ENCODE measurements around the gene RASD2. TPM values are rescaled to one million over a fixed set of nuclear protein-coding genes. Genes with fewer than 3 reads are reported as not detected.

Gene RASD2
- polyA plus RNA-seq, 3 donors = 1.1 to 2.6 (median 2.2) TPM

DNA sequence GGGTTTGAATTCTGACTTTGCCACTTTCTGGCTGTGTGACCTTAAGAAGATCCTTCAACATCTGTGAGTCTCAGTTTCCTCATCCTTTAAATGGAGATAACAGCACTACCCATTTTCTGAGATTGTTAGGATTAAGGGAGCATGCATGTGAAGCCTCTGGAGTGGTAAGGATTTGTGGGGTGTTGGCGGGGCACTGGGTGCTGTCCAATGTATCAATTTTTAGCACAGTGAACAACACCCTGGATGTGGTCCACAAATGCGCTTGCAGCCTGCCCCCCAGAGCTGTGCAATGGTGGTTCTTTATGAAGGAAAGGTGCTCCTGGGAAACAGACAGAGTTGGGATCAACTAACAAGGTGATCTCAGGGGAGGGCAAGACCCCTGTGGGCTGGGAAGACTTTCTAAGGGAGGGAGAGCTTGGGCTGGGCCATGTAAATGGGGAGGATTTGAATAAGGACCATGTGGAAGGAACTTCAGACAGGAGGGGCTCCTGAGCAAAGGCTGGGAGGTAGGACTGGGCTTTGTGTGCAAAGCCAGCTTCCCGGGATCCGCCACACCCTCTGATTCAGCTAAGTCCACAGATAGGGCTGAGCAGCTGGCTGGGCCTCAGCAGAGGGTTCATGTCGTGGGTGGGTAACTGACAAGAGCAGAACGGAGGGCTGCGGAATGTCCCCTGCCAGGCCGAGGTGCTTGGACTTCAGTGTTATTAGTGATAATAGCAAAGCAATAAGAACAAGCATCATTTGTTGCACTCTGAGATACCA lies 22.7 kb upstream of the RASD2 start:
- DNase-seq = no peak

DNA sequence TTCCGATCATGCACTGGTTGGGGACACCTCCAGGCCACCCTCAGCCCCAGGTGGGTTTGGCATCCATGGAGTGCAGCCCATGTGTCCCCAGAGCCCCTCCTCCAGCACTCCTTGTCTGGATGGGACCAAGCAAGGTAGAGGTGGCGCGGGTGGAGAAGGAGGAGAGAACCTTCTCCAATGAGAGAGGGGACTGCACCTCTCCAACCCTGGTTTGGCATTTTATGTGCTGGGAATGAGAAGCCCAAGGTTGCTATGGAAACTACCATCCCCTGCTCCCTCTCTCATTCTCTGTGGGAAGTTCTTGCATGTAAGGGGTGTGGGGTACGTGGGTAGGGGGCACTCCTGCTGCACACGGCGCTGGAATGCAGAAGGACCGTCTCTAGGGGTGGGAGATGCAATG lies 21.8 kb upstream of the RASD2 start:
- no peak for DNase-seq

DNA sequence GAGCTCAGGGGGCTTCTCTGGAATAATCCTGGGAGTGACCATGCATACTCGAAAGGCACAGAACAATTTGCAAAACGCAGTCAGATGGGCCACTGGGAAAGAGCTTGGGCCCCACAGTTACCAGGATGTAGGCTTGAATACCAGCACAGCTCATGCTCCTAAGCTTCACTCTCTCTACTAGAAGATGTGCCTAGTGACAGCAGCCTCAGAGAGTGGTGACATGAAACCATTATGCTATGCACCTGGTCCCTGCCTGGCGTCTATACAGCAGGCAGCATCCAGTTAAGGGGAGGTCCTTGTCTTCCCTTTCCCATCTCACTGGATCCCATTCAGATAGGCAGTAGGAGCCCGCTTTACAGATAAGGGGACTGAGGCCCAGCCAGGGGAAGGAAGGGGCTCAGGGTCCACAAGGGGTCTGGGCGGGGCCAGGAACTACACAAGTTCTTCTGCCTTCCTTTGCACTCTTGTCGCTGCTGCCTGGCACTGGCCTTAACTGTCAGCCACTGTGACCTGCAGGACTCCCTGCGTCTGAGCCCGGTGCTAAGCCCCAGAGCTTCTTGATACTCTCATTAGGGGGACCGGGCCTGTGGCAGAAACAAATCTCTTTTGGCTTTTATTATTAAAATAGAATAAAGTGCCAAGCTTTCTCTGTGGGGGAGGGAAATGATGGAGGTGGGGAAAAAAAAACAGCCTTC lies 21.2 kb upstream of the RASD2 start:
- no peak for DNase-seq

DNA sequence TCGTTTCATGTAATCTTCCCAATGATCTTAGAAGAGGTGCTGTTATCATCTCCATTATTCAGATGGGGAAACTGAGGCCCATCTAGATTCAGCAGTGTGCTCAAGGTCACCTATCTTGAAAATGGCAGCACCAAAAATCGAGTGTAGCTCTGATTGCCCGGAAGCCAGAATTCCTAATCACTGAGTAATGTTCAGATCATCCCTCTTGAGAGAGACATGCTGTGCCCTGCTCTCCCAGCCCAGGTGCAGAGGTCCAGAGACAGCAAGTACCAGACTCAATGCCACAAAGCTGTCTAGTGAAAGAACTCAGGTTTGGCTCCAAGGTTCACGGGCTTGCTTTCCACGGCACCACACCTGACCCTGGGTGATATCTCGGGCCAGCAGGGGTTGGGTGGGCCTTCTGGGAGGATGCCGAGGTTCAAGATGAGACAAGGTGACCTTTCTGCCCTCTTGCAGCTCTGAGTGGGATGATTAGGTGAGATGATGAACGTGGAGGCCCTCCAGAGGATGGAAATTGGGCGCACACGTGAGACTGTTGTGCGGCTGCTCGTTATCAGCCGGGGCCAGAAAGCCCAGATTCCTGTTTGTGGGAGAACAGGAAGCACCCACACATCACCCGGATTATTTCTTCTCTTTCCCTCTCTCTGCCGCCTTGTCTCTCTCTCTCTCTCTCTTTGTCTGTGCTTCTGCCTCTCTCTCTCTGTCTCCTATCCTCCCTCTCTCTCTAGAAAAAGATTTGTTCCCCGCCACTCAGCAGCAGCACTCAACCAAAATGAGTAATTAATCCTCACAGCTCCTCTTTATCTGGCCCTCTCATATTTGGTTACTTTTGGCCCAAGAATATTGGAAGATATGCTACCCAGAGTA lies 19.0 kb upstream of the RASD2 start:
- DNase-seq = no peak

DNA sequence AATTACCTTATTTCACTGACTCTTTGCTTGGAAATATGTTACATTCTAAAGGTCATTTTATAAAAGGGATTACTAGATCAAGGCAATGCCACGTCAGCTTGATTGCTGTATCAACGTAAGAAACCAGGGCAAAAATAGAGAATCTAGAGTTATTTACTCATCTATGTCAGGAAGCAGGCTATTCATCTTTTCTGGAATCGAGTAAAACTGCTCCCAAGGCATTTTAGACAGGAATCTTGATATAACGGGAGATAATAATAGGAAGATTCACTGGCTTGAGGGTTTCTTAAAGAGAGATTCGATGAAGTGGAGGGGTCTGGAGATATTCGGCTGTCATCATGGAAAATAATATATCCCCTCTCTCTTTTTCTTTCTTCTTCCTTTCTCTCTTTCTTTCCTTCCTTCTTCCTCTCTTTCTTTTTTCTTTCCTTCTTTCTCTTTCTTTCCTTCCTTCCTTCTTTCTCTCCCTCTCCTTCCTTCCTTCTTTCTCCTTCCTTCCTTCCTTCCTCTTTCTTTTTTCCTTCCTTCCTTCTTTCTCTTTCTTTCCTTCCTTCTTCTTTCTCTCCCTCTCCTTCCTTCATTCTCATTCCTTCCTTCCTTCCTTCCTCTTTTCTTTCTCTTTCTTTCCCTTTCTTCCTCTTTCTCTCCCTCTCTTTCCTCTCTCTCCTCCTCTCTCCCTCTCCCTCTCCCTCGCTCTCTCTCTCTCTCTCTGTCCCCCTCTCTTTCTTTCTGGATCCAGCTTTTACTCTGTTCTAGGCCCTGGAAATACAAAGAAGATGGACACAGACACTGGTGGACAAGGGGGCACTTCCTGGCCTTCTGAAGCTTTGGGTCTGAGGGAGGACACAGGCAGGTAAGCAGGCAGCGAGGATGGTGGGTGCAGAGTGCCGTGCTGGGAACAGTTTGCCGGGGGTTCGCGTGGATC lies 18.1 kb upstream of the RASD2 start:
- DNase-seq = no peak

DNA sequence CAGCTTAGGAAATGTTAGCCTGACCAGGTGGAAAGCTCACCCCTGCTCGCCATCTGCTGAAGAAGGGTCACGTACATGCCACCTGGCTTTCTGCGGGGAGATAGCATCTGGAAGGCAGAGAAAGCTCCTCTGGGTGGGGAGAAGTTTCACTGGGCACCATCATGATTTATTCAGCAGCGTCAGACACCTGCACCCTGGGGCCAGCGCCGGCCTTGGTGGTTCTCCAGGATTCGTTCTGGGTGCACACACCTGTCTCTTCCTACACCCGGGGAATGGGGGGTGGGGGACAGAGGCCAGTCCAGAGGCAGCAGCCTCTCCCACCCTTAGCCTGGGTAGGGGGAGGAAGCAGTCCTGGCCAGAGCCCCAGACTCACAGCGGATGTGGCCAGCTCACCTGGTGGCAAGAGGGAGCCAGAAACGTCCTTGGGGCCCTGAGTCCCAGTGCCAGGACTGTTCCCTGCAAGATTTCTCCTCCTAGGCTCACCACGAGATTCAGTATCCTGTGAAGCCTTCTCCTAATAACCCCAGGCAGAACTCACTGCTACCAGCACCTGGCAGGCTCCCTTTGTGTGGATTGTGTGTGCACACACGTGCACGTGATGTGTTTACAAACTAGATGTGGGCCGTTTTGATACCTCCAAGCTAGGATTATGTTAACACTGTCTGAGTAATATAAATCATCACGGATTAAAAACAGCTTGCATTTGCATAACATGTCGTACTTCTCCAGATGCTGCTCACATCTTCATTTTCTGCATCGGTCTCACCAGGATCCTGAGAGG lies 17.3 kb upstream of the RASD2 start:
- DNase-seq = no peak

DNA sequence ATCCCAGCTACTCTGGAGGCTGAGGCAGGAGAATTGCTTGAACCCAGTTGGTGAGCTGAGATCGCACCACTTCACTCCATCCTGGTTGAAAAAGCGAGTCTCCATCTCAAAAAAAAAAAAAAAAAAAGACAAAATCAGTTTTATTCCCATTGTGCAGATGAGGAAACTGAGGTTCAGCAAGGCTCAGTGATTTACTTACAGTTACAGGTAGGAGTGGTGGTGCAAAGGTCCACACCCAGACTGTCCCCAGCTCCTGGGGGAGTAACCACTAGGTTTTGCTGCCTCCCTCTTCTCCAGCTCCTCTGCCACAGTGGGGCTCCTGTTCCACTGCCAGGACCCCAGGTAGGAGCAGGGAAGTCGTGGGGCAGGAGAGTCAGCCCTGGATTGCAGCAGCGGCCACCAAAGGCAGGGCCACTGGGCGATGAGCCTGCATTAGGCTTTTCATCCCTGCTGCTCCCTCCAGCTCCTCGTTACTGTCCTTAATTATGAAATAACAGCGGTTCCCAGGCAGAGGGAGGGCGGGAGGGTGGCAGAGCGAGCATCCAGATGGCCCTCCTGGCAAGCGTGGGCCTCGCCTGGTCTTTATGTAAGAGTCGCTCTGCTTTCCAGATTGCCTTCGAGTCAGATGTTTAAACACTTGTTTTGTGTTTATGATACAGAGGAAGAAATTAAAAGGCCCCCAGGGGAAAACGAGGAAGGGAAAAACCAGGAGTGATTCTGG lies 15.5 kb upstream of the RASD2 start:
- DNase-seq = no peak

DNA sequence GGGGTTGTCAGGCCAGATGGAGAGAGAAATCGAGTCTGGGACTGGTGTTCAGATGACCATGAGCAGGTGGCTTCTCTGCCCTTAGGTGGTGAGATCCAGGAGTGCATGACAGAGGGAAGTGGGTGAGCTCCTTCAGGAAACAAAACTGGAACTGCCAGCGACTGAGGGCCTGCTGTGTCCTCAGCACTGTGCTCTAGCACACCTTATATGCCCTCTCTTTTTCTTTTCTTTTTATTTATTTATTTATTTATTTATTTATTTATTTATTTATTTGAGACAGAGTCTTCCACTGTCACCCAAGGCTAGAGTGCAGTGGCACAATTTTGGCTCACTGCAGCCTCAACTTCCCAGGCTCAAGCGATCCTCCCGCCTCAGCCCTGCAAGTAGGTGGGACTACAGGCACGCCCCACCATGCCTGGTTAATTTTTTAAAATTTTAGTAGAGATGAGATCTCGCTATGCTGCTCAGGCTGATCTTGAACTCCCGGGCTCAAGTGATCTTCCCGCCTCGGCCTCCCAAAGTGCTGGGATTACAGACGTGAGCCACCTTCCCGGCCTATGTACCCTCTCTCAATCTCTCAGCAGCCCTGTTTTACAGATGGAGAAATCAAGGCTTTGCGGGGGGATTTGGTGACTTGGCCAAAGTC lies 14.8 kb upstream of the RASD2 start:
- DNase-seq = no peak

DNA sequence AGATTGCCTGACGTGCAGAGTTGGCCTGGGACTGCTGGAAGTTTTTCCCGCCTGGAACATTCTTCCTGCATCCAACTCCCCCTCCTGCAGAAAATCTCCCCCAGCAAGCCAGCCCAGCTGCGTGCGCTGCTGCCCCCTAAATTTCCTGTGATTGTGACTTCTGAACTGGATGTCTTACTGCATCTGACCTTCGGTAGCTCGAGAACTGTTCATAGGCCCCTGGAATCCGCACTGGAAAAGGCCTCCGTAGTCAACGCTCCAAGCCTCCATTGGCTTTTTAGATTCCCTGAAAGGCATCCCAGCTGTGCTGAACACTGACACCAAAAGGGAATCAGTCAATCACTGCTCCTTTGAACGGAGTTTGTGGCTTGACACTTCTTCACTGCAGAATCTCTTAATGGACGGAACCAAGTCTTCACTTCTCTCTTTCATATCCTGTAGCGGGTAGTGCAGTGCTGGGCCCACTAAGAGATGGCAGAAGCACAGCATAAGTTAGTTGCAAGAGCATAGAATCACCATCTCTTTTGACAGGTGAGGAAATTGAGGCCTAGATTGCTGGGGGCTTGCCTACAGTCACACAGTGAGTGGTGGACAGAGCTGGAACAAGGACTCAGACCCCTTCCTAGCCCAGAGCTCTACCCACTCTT lies 14.2 kb upstream of the RASD2 start:
- DNase-seq = no peak

DNA sequence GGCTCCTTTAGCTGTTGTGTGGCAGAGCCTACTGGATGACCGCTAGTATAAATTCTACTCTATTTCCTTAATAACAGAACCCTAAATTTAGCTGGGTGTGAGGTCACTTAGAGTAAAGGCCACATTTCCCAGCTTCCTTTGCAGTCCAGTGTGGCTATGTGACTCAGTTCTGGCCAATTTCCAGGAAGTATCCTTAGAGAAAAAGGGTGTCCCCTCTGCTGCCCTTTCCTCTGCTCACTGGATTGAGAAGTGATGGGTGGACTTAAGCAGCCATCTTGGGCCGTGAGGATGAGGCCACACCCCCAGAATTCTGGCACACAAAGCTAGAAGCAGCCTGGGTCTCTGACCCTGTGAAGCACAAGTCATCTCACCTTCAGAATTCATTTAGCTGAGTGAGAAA lies 11.7 kb upstream of the RASD2 start:
- DNase-seq = no peak

DNA sequence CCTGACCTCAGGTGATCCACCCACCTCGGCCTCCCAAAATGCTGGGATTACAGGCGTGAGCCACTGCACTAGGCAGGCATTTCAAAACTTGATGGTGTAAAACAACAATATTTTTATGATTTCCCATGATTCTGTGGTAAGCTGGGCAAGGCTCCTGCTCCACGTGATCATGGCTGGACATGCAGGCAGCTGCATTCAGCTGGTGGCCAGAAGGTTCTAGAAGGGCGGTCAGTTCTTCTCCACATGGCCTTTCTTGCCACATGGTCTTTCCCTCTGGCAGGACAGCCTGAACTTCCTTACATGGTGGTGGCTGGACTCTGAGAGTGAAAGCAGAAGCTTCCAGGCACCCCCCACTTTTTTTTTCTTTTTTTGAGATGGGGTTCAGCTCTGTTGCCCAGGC lies 9.9 kb upstream of the RASD2 start:
- no peak for DNase-seq

DNA sequence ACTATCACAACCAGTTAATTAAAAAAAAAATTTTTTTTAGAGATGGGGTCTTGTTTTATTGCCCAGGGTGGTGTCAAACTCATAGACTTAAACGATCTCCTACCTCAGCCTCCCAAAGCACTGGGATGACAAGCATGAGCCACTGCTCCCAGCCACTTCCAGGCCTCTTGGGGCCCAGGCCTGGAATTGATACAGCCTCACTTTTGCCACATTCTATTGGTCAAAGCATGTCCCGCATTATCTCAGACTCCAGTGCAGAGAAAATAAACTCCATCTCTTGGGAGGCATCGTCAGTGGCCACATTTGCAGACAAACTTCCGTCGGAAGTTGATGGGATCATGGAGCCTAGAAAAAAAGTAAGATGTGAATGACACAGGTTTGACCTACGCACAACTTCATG lies 9.4 kb upstream of the RASD2 start:
- DNase-seq = no peak

DNA sequence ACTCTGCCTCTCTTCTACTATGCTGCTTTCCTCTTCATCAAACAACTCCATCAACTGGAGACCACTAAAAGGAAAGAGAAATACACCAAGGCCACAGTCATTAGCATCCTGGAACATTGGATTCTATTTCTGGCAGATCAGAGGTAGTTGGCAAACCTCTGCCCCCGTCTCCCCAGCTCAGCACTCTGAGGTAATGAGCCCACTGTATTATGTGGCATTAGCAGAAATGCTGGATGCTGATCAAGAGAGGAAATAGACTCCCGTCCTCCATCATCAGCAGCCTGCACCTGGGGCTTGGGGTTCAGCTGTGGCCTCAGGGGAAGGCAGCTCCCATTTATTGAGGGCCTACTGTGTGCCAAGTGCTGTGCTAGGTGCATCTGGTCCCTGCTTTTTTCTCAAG lies 9.0 kb upstream of the RASD2 start:
- no peak for DNase-seq

DNA sequence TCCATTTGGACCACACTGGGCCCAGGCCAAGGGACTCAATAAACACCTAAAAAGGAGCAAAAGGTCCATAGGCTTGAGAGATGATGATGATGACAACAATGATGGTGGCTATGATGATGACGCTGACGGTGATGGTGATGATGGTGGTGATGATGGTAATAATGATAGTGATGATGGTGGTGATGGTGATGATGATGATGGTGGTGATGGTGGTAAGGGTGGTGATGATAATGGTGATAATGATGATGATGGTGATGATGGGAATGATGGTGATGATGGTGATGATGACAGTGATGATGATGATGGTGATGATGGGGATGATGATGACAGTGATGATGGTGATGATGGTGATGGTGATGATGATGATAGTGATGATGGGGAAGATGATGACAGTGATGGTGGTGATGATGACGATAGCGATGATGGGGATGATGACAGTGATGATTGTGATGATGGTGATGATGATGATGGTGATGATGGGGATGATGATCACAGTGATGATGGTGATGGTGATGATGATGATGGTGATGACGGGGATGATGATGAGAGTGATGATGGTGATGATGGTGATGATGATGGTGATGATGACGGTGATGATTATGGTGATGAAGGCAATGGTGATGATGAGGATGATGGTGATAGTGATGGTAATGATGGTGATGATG lies 7.1 kb upstream of the RASD2 start:
- no peak for DNase-seq

DNA sequence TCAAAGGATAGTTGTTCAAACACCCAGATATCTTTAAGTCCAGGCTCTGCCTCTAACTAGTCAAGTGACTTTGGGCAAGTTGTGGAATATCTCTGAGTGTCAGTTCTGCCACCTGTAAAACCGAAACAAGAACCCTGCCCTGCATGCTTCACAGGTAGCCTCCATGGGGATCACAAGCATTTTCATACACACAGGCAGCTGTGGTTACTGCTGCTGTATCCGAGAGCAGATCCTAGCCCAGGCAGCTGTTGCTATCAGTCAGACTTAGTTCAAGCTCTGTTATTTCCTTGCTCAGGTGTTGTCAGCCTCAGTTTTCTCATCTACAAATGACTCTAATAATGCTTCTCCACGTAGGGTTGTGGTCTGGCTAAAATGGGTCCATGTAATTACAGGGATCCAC lies 6.5 kb upstream of the RASD2 start:
- DNase-seq = no peak

DNA sequence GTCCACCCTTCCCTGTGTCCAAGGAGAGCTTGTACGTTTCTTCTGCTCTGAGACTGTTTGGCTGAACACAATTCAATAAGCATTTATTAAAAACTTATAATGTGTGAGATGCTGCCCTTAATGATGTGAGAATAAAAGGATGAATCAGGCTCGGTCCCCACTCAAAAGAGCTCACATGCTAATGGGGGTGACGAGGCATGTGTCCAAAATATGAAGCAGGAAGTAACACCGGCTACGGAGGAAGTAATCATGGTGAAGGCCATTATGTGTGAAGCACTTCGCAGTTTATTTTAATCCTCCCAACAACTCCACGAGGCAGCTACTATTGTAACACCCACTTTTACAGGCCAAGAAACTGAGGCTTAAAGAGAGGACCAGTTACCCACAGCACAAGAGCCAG lies 3.4 kb upstream of the RASD2 start:
- no peak for DNase-seq

DNA sequence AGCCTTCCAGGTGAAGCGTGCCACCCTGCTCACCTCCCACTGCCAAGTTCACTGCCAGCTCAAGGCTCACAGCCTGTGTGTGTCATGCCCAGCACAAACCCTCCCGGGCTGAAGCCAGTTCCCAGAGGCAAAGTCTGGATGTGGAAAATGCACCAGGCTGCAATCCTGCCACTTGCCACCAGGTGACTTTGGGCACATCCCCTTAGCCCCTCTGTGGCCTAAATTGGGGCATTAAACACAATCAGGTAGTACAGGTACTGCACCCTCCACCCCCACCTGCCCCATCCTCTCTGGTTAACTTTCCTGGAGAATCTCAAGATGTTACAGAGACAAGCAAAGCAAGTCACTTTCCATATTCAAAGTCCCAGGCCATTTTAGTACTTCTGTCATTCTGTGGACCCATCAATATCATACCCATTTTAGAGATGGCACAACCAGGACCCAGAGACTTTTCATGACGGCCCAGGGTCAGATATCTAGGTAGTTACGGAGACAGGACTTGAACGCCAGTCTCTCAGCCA lies 1.8 kb upstream of the RASD2 start:
- no peak for DNase-seq

DNA sequence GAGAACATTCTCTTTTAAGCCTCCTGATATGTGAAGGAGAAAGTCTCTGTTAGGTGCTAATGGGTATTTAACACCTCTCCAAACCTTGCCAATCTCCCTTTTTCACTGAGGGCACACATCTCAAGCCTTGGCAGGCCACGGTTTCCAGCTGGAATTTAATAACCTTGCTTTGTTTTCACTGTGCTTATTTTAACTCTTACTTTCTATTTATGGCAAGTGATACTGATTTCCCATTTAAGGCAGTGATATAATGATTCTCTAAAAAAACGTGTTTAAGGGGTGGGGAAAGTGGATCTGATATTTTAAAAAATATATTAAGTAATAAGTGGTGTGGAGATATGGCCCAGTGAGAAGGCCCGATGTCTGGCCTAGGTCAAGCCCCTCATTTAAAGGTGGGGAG lies 1.1 kb upstream of the RASD2 start:
- no peak for DNase-seq

Data from renal pelvis (tissue), 4 donors.